ENCODE measurements around the gene AGO4.

Gene AGO4

GRCh38 chr1:35899941-35900340 is 92.1 kb downstream of the AGO4 start:
- no peaks in the 10 kb centered on the region for H3K4me1 ChIP-seq (ENCODE audit: control insufficient read depth, insufficient read depth, low read length, poor library complexity, severe bottlenecking)
- H3K27ac ChIP-seq (ENCODE audit: low read depth, low read length, severe bottlenecking), result no peak overlapping the region
- no peak overlapping the region for H3K4me3 ChIP-seq (ENCODE audit: extremely low read depth, insufficient read depth, low read length, poor library complexity, severe bottlenecking)
- no peaks in the 10 kb centered on the region for H3K9me3 ChIP-seq (ENCODE audit: control insufficient read depth, low read length)
- peaks cover 78% of the 10 kb centered on the region for H3K36me3 ChIP-seq (ENCODE audit: control insufficient read depth, insufficient read depth, low read length)

- WGBS, 2 experiments (ENCODE audit: insufficient coverage in 2 of 2), result 89 to 92% methylated on average over 6 to 8 of the region's 9 CpGs
Measured at GRCh38 chr1:35901235-35901634, 93.4 kb downstream of the AGO4 start.

GRCh38 chr1:35902671-35903070 is 94.9 kb downstream of the AGO4 start:
- Histone ChIP-seq H3K4me1 (ENCODE audit: control insufficient read depth, insufficient read depth, low read length, poor library complexity, severe bottlenecking) (no peaks in the 10 kb centered on the region), H3K36me3 (ENCODE audit: control insufficient read depth, insufficient read depth, low read length) (peaks cover 72% of the 10 kb centered on the region), H3K27ac (ENCODE audit: low read depth, low read length, severe bottlenecking) (no peak overlapping the region), H3K4me3 (ENCODE audit: extremely low read depth, insufficient read depth, low read length, poor library complexity, severe bottlenecking) (no peak overlapping the region), H3K9me3 (ENCODE audit: control insufficient read depth, low read length) (no peaks in the 10 kb centered on the region)
- 100% methylated on average over 1 of the region's 2 CpGs; no CpG with 5 or more reads in 1 of the 2 experiments for WGBS, 2 experiments (ENCODE audit: insufficient coverage in 2 of 2)

More at GRCh38 chr1:35901235-35901634, 93.4 kb downstream of the AGO4 start:
- H3K36me3 ChIP-seq (ENCODE audit: control insufficient read depth, insufficient read depth, low read length), result peaks cover 71% of the 10 kb centered on the region
- H3K4me3 ChIP-seq (ENCODE audit: extremely low read depth, insufficient read depth, low read length, poor library complexity, severe bottlenecking), result no peak overlapping the region
- no peaks in the 10 kb centered on the region for H3K9me3 ChIP-seq (ENCODE audit: control insufficient read depth, low read length)
- H3K27ac ChIP-seq (ENCODE audit: low read depth, low read length, severe bottlenecking), result no peak overlapping the region
- no peaks in the 10 kb centered on the region for H3K4me1 ChIP-seq (ENCODE audit: control insufficient read depth, insufficient read depth, low read length, poor library complexity, severe bottlenecking)
